Neuronal stem cell (in vitro differentiated cells): ENCODE data around the gene SYNJ1.

Experiments
- DNase-seq: peaks from one replicate; pipeline ENCODE4 v3.0.0-alpha.2; 2013; ENCODE audit warnings: low spot score
- H2AFZ ChIP-seq: one replicate; pipeline ENCODE4 v1.6.1; 2013; ENCODE audit warnings: mild to moderate bottlenecking, low read length, inconsistent platforms
- H2AK5ac ChIP-seq: 2 replicates; pipeline ENCODE4 v1.6.1; 2013; ENCODE audit warnings: low read depth, mild to moderate bottlenecking, inconsistent platforms, low read length, moderate library complexity, mixed read lengths
- H2BK120ac ChIP-seq: 2 replicates; pipeline ENCODE4 v1.6.1; 2013; ENCODE audit warnings: low read depth, mild to moderate bottlenecking, inconsistent platforms, low read length, moderate library complexity, mixed read lengths
- H2BK12ac ChIP-seq: one replicate; pipeline ENCODE4 v1.6.1; 2013; ENCODE audit warnings: low read length, inconsistent platforms
- H2BK15ac ChIP-seq: 2 replicates; pipeline ENCODE4 v1.6.1; 2013; ENCODE audit warnings: mild to moderate bottlenecking, low read length, inconsistent platforms, mixed read lengths
- H2BK5ac ChIP-seq: one replicate; pipeline ENCODE4 v1.6.1; 2013; ENCODE audit warnings: inconsistent platforms, mild to moderate bottlenecking, low read length, moderate library complexity
- H3K14ac ChIP-seq: one replicate; pipeline ENCODE4 v1.6.1; 2013; ENCODE audit warnings: low read length, inconsistent platforms
- H3K18ac ChIP-seq: 2 replicates; pipeline ENCODE4 v1.6.1; 2013; ENCODE audit warnings: low read length, inconsistent platforms
- H3K23ac ChIP-seq: 2 replicates; pipeline ENCODE4 v1.6.1; 2013; ENCODE audit warnings: low read depth, mild to moderate bottlenecking, mixed read lengths, low read length, inconsistent platforms; ENCODE audit not compliant: poor library complexity
- H3K27ac ChIP-seq: replicated peaks from 3 replicates; pipeline ENCODE4 v1.5.1; 2013; ENCODE audit warnings: low read length, inconsistent platforms
- H3K27me3 ChIP-seq, 3 experiments: 2 replicates each; pipeline ENCODE4 v1.6.1; 2013; ENCODE audit warnings: low read length in 3 of 3, mild to moderate bottlenecking in 2 of 3, inconsistent platforms in 1 of 3, low read depth in 1 of 3, mixed read lengths in 1 of 3, moderate library complexity in 1 of 3; ENCODE audit not compliant: control insufficient read depth in 3 of 3, insufficient read depth in 3 of 3
- H3K36me3 ChIP-seq, 2 donors: replicated peaks in 1 of 2; 2 replicates each; pipeline ENCODE4 v1.6.1; 2013; ENCODE audit warnings: low read length in 2 of 2; ENCODE audit not compliant: control insufficient read depth in 2 of 2, insufficient read depth in 2 of 2
- H3K4ac ChIP-seq: 2 replicates; pipeline ENCODE4 v1.6.1; 2013; ENCODE audit warnings: inconsistent platforms, mild to moderate bottlenecking, low read length, moderate library complexity
- H3K4me1 ChIP-seq, 2 donors: 1 replicate in 1 of 2; 2 replicates in 1 of 2; pipeline ENCODE4 v1.6.1; 2013; ENCODE audit warnings: low read length in 2 of 2, low read depth in 1 of 2; ENCODE audit not compliant: control insufficient read depth in 2 of 2, insufficient read depth in 1 of 2
- H3K4me2 ChIP-seq: one replicate; pipeline ENCODE4 v1.6.1; 2013; ENCODE audit warnings: mild to moderate bottlenecking, low read length, inconsistent platforms; ENCODE audit not compliant: insufficient read depth, poor library complexity, severe bottlenecking
- H3K4me3 ChIP-seq, 2 donors: 2 replicates each; pipeline ENCODE4 v1.5.1; 2013; ENCODE audit warnings: low read length in 2 of 2, mild to moderate bottlenecking in 2 of 2, inconsistent platforms in 1 of 2, moderate library complexity in 1 of 2
- H3K79me1 ChIP-seq: one replicate; pipeline ENCODE4 v1.6.1; 2013; ENCODE audit warnings: low read depth, mild to moderate bottlenecking, inconsistent platforms, low read length, moderate library complexity
- H3K9ac ChIP-seq: one replicate; pipeline ENCODE4 v1.6.1; 2013; ENCODE audit warnings: mild to moderate bottlenecking, low read depth, low read length, inconsistent platforms; ENCODE audit not compliant: poor library complexity
- H3K9me3 ChIP-seq, 2 donors: replicated peaks in 1 of 2; 2 replicates each; pipeline versions ENCODE3 to v1.6.1; 2013; ENCODE audit warnings: low read length in 2 of 2, mild to moderate bottlenecking in 2 of 2, inconsistent platforms in 1 of 2, low read depth in 1 of 2, mixed read lengths in 1 of 2, moderate library complexity in 1 of 2; ENCODE audit not compliant: control insufficient read depth in 2 of 2, insufficient read depth in 1 of 2
- H4K8ac ChIP-seq: one replicate; pipeline ENCODE4 v1.6.1; 2013; ENCODE audit warnings: low read depth, mild to moderate bottlenecking, inconsistent platforms, low read length, moderate library complexity
- H4K91ac ChIP-seq: one replicate; pipeline ENCODE4 v1.6.1; 2013; ENCODE audit warnings: low read length, low read depth, mild to moderate bottlenecking, inconsistent platforms; ENCODE audit not compliant: poor library complexity
- WGBS, 2 donors: extraction: QIAGEN DNeasy Blood & Tissue Kit; methylation state at CpG; one replicate each; pipeline ENCODE4 v1.1.7; 2013; ENCODE audit warnings: missing lambda C conversion rate in 2 of 2, mixed read lengths in 1 of 2; ENCODE audit not compliant: insufficient read length in 2 of 2, insufficient replicate concordance in 1 of 2; ENCODE audit errors: extremely low coverage in 2 of 2; 5-methylcytosine and 5-hydroxymethylcytosine counted together

The SYNJ1 gene

DNA sequence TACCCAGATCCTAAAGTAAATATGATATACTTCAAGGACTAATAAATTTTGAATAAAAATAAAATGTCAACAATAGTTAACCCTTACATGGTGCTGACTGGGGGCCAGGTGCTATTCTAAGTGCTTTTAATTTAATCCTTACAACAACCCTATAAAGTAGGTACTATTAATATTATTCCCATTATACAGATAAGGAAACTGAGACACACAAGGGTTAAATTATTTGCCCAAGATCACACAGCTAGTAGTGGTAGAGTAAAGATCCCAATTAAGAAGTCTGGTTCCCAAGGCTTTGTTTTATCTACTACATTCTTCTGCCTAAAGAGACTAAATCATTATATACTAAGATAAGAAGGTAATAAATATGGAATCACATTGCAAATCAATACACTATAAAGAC, 34.2 kb downstream of the SYNJ1 start:
- no peak for DNase-seq
- Histone ChIP-seq H3K4me2 (no peak overlapping the region), H3K36me3 (no peaks in the 10 kb centered on the region), H4K91ac (no peak overlapping the region), H2AFZ (no peak overlapping the region), H2BK5ac (no peak overlapping the region), H3K4me3 (no peak overlapping the region), H2BK15ac (no peak overlapping the region), H3K4ac (no peak overlapping the region), H2AK5ac (no peak overlapping the region), H4K8ac (no peak overlapping the region), H3K14ac (no peak overlapping the region), H2BK12ac (no peak overlapping the region), H3K27ac (no peak overlapping the region), H3K79me1 (no peaks in the 10 kb centered on the region), H2BK120ac (no peak overlapping the region), H3K23ac (no peak overlapping the region), H3K4me1 (no peaks in the 10 kb centered on the region), H3K9ac (no peak overlapping the region), H3K27me3 (no peaks in the 10 kb centered on the region), H3K18ac (no peak overlapping the region), H3K9me3 (no peaks in the 10 kb centered on the region)

DNA sequence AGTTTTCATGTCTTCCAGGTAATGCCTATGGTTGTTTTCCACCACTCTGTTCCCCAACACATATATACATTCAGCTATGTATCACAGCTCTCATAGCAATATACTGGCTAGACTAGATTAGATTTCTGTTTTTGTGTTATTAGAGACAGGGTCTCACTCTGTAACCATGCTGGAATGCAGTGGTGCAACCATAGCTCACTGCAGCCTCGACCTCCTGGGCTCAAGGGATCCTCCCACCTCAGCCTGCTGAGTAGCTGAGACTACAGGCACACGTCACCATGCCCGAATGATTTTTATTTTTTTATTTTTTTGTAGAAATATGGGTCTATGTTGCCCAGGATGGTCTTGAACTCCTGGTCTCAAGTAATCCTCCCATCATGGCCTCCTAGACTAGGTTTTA, 37.7 kb downstream of the SYNJ1 start:
- Histone ChIP-seq H3K4me1 (no peaks in the 10 kb centered on the region), H3K9me3 (no peaks in the 10 kb centered on the region), H3K79me1 (no peaks in the 10 kb centered on the region), H3K18ac (no peak overlapping the region), H3K9ac (no peak overlapping the region), H2BK120ac (no peak overlapping the region), H2BK5ac (no peak overlapping the region), H3K4me3 (no peak overlapping the region), H4K8ac (no peak overlapping the region), H2BK15ac (no peak overlapping the region), H4K91ac (no peak overlapping the region), H3K27ac (no peak overlapping the region), H3K14ac (no peak overlapping the region), H2BK12ac (no peak overlapping the region), H2AK5ac (no peak overlapping the region), H3K23ac (no peak overlapping the region), H3K36me3 (no peaks in the 10 kb centered on the region), H3K4ac (no peak overlapping the region), H3K4me2 (no peak overlapping the region), H3K27me3 (no peaks in the 10 kb centered on the region), H2AFZ (no peak overlapping the region)
- WGBS, 2 donors, result no CpG with 5 or more reads among the region's 3 CpGs
- no peak for DNase-seq

DNA sequence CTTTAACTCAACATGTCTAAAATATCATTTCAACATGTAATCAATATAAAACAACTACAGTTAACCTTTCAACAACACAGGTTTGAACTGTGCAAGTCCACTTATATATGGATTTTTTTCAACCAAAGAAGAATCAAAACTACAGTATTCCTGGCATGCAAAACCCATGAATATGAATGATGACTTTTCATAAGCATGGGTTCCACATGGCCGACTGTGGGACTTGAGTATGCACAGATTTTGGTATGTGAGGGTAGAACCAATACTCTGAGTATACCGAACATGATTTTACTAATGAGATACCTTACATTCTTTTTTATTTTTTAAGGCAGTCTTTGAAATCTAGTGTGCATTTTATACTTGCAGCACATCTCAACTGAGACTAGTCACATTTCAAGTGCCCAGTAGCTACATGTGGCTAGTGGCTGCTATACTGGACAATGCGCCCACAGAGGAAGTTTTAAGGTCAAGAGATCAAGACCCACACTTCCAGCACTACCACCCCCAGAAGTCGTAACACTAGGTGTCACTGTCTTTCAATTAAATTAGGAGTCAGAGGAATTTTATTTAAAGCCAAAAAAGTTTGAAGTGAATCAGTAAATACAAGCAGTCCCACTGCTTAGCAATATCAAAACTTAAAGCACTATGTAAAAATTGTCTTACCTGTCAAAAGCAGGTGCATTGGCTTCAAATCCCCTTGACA, 40.0 kb downstream of the SYNJ1 start:
- DNase-seq, result no peak
- no peak overlapping the region for H2AK5ac ChIP-seq
- H3K14ac ChIP-seq, result no peak overlapping the region
- H3K4me2 ChIP-seq, result no peak overlapping the region
- H3K9me3 ChIP-seq, result no peaks in the 10 kb centered on the region
- H3K27ac ChIP-seq, result no peak overlapping the region
- no peak overlapping the region for H3K4ac ChIP-seq
- WGBS, 2 donors, result no CpG with 5 or more reads among the region's 4 CpGs
- no peak overlapping the region for H3K18ac ChIP-seq
- H4K8ac ChIP-seq, result no peak overlapping the region
- H2BK15ac ChIP-seq, result no peak overlapping the region
- no peak overlapping the region for H2BK120ac ChIP-seq
- H2AFZ ChIP-seq, result no peak overlapping the region
- H3K9ac ChIP-seq, result no peak overlapping the region
- H4K91ac ChIP-seq, result no peak overlapping the region
- H3K79me1 ChIP-seq, result no peaks in the 10 kb centered on the region
- H3K4me3 ChIP-seq, result no peak overlapping the region
- H3K23ac ChIP-seq, result no peak overlapping the region
- H3K36me3 ChIP-seq, result no peaks in the 10 kb centered on the region
- no peak overlapping the region for H2BK12ac ChIP-seq
- H2BK5ac ChIP-seq, result no peak overlapping the region
- no peaks in the 10 kb centered on the region for H3K27me3 ChIP-seq
- H3K4me1 ChIP-seq, result no peaks in the 10 kb centered on the region

DNA sequence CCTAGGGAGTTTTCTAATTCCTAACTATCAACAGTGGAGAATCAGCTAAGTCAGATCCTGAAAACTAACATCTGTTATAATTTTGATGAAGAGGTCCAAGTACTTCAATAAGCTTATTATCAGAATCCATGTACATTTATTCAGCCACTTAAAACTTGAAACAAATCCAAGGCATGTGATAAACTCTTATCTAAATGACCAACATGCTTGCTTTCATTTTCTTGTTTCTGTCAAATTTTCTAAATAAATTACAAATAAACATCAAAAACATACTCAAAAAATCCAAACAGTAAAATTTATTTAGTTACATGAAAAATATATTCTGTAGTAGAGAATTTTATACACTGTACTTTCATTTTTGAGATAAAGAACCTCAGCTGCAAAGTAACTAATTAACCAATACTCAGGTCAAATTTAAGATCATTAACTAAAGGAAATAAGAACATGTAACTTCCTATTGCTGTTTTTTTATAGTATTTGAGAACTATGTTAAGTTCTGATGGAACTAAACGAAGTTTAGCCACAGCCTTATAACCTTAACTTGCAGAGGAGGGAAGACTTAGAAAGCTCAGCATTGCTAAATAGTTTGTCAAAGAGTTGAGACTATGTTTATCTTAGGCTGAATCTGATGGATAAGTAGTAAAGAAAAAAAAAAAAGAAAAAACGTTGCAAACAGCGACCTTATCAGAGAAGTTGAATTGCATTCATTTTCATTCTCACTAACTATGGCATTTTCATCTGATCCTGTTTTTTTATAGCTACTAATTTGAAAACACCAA, 44.9 kb downstream of the SYNJ1 start:
- no peak for DNase-seq
- Histone ChIP-seq H3K18ac (no peak overlapping the region), H4K8ac (no peak overlapping the region), H3K9ac (no peak overlapping the region), H2BK12ac (no peak overlapping the region), H3K4ac (no peak overlapping the region), H3K27me3 (no peaks in the 10 kb centered on the region), H3K4me3 (no peak overlapping the region), H2BK120ac (no peak overlapping the region), H4K91ac (no peak overlapping the region), H3K14ac (no peak overlapping the region), H3K23ac (no peak overlapping the region), H3K36me3 (no peaks in the 10 kb centered on the region), H3K4me2 (no peak overlapping the region), H3K9me3 (no peaks in the 10 kb centered on the region), H3K27ac (no peak overlapping the region), H2AK5ac (no peak overlapping the region), H2BK5ac (no peak overlapping the region), H3K4me1 (no peaks in the 10 kb centered on the region), H3K79me1 (no peaks in the 10 kb centered on the region), H2AFZ (no peak overlapping the region), H2BK15ac (no peak overlapping the region)
- no CpG with 5 or more reads among the region's 3 CpGs for WGBS, 2 donors
